GM10847 (cell line): Measurements from ENCODE around the gene UBXN4.

Experiments used
- POLR2A ChIP-seq: IDR thresholded peaks from 2 replicates; pipeline ENCODE4 v1.6.1; 2011; ENCODE audit not compliant: insufficient read length; ENCODE audit errors: extremely low read depth

The UBXN4 gene, protein sequence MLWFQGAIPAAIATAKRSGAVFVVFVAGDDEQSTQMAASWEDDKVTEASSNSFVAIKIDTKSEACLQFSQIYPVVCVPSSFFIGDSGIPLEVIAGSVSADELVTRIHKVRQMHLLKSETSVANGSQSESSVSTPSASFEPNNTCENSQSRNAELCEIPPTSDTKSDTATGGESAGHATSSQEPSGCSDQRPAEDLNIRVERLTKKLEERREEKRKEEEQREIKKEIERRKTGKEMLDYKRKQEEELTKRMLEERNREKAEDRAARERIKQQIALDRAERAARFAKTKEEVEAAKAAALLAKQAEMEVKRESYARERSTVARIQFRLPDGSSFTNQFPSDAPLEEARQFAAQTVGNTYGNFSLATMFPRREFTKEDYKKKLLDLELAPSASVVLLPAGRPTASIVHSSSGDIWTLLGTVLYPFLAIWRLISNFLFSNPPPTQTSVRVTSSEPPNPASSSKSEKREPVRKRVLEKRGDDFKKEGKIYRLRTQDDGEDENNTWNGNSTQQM

DNA sequence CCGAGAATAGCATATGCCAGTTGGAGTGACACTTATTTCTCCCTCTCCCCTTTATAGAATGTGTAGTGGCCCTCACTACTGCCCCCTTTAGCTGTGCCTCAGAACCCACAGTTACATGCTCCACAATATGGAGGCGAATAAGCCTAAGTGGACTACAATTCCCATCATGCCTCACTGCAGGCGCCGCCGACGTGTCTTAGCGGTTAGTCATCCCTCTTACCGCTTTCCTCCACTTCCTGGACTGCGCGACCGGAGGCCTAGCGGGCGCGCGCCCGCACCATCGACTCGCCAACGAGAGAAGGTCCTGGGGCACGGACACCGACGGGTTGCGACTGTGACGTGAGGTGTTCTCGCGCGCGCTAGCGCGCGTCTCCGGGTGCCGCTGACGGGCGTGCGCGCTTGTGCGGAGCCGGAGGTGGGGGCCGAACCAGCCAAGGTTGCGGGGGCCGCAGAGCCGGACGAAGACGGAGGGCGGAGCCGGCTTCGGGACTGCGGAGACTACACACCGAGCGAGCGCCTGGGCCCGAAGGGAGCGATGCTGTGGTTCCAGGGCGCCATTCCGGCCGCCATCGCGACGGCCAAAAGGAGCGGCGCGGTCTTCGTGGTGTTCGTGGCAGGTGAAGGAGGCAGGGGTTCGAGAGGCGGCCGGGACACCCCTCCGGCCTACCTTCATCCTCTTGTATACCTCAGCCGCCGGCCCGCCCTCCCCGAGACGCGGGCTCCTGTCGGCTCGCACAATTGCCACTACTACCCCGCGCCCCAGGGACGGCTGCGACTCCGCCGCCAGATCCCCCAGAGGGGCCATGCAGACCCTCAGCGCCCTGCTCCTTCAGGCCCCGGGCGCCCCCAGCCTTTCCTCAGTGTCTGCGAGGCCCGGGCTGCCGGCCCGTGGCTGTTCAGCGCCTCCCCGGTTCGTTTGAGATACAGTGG is at the start of gene UBXN4:
Gene UBXN4, plus strand, starts transcription at position 461 of the 930 bp plus-strand sequence. Its CDS starts 75 bp downstream, at position 536.
- TF ChIP-seq POLR2A: peak; percentile 81

GRCh38 chr2:135694711-135695110 is 46.9 kb upstream of the UBXN4 start:
- TF ChIP-seq POLR2A: no peak

DNA sequence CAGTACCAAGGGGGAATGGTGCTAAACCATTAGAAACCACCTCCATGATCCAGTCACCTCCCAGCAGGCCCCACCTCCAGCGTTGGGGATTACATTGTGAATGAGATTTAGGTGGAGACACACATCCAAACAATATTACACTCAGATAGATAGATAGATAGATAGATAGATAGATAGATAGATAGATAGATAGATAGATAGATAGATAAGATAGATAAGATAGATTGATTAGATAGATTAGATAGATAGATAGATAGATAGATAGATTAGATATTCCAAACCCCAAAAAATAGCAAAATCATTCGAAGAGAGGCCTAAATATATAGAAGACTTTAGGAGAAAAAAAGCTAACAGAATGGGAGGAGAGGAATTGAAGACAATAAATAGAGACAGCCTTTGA is 42.8 kb upstream of the UBXN4 start:
- no peak for TF ChIP-seq POLR2A

- TF ChIP-seq POLR2A: no peak
These were observed 40.2 kb upstream of the UBXN4 start for GRCh38 chr2:135701442-135701841.

- no peak for TF ChIP-seq POLR2A
These were observed 38.4 kb upstream of the UBXN4 start for GRCh38 chr2:135703300-135703699.

DNA sequence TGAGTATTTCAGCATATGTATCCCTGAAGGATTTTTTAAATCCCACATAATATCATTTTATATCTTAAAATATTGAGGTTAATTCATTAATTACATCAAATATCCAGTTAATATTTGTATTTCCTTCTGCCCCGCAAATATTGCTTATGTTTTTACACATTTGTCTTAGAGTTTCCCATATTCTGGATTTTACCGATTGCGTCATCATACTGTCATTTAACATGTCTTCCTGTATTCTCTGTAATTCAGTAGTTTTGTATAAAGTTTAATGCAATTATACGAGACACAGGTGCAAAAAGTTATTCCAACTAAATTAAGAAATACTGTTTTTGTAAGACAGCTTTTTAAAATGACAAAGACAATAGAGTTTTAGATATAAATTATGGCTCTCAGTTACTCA is 33.5 kb upstream of the UBXN4 start:
- no peak for TF ChIP-seq POLR2A

DNA sequence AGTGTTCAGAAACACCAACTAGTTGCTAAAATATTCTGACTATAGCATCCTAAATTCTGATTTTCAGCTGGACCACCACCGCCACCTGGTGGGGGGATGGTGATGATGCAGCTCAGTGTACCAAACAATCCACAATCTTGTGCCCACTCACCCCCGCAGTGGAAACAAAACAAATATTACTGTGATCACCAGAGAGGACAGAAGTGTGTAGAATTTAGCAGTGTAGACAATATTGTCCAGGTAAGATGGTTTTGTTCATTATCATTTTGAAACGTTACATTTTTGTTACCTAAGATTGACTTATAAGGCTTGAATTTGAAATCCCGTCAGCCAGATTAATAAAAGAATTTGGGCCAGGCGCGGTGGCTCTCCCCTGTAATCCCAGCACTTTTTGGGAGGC is 31.7 kb upstream of the UBXN4 start:
- no peak for TF ChIP-seq POLR2A

DNA sequence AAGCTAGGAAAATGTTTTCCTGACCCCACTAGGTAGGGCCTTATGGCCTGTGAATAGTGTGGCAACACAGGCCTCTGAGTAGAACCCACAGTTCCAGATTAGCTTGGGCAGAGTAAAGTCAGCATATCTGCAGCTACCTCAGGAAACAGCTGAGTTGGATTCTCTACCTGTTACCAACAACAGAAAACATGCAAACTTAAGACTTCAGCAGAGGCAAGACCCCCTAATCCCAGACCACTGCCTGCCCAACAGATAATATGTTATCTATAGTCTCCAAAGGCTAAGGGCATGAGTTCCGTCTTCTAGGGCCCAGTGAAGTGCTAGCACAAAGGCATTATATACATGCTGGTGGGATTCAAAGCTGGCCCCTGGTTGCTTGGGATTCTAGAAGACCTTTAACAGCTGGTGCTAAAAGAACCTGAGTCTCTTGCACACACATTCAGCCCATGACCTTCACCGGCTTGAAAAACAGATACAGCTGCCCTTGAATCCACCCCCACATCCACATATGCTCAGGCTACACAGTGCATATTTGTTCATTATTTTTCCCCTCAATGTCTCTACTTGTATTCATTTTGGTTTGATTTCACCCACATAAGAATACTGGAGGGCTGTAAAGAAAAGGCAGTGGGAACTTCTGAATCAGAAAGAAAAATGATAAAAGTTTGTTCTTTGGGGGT is 13.5 kb upstream of the UBXN4 start:
- TF ChIP-seq POLR2A: no peak

GRCh38 chr2:135732561-135732960 is 9.1 kb upstream of the UBXN4 start:
- no peak for TF ChIP-seq POLR2A

DNA sequence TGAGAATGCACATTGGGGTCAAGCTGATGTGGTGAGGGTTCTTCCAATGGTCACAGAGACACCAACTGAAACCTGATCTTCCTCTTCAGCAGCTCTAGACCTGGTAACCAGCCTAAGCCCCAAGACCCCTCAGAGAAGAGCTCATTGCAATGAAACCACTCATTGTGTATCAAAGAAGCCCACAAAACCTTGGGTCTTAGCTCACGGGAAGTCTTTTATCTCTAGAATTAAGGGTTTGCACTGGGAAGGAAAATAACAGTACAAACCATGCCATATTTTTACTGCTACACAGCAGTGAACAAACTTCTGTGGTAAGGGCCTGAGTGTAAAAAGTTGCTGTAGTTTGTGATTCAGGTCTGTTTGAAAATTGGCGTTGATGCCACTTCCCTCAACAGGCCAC is 8.6 kb upstream of the UBXN4 start:
- TF ChIP-seq POLR2A: no peak

GRCh38 chr2:135736546-135736945 is 5.1 kb upstream of the UBXN4 start:
- no peak for TF ChIP-seq POLR2A

- no peak for TF ChIP-seq POLR2A
These were observed 1.4 kb upstream of the UBXN4 start for GRCh38 chr2:135740206-135740605.

DNA sequence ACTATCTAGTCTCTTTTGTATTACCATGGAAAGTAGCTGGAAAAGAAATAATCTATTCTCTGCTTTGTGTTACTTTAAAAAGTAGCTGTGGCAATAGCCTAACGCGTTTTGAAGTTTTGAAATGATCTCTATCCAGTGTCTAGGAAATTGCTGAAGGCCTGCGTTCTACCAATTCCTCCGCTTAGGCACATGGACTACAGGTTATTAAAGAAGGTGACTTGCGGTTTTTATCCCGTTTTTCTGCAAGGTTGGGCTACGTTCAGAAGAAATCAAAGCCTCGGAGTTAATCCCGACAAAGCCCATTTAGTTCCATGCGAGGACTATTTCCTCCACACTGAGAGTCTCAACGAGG is 636 bp upstream of the UBXN4 start:
- no peak for TF ChIP-seq POLR2A

- TF ChIP-seq POLR2A: no peak
These were observed 686 bp downstream of the UBXN4 start for GRCh38 chr2:135742325-135742757.

- no peak for TF ChIP-seq POLR2A
These were observed 2.2 kb downstream of the UBXN4 start for GRCh38 chr2:135743860-135744259.
